Right lobe of liver (tissue), 4 donors: ENCODE measurements around the gene SLC4A8.

Experiments
- POLR2A ChIP-seq: fragments of 450-650 bp; IDR thresholded peaks from one replicate; pipeline ENCODE4 v1.6.1; 2017; ENCODE audit warnings: antibody characterized with exemption, mild to moderate bottlenecking
- TF ChIP-seq, protein P1 (sequence below), 4 donors: fragments of 200-600 bp in 3 of 4; fragments of 450-650 bp in 1 of 4; IDR thresholded peaks; one replicate each; pipeline versions ENCODE4 v1.5.1 to v1.8.0; 2016 to 2022; ENCODE audit warnings: antibody characterized with exemption in 4 of 4, mild to moderate bottlenecking in 2 of 4
- donor health status: DM: no; HTN: no; CAD: no.
- donor health status: DM: no; HTN: no; CAD: no.
- donor health status: DM: no; HTN: yes; CAD: no.

DNA sequence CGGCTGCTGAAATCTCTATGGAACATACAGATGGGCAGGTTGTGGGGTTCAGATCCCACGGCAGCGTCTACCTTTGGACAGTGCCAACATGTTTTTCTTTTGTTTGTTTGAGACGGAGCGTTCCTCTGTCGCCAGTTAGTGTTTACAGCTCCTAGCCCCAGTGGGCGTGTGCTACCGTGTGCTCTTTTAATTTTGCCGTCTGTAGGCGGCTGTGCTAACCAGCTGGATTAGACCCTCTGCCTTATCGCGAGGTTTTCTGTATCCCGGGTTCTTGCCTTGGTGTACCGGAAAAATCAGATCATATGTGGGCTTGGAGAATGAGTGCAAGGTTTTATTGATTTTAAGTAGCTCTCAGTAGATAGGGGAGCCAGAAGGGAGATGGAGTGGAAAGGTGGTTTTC is 23.6 kb upstream of the SLC4A8 start:
- TF ChIP-seq, protein P1, sequence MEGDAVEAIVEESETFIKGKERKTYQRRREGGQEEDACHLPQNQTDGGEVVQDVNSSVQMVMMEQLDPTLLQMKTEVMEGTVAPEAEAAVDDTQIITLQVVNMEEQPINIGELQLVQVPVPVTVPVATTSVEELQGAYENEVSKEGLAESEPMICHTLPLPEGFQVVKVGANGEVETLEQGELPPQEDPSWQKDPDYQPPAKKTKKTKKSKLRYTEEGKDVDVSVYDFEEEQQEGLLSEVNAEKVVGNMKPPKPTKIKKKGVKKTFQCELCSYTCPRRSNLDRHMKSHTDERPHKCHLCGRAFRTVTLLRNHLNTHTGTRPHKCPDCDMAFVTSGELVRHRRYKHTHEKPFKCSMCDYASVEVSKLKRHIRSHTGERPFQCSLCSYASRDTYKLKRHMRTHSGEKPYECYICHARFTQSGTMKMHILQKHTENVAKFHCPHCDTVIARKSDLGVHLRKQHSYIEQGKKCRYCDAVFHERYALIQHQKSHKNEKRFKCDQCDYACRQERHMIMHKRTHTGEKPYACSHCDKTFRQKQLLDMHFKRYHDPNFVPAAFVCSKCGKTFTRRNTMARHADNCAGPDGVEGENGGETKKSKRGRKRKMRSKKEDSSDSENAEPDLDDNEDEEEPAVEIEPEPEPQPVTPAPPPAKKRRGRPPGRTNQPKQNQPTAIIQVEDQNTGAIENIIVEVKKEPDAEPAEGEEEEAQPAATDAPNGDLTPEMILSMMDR (IDR thresholded peaks at IDR 0.05): no peak
- no peak for TF ChIP-seq POLR2A
